ENCODE data around the gene SLF1. TPM values are rescaled to one million over a fixed set of nuclear protein-coding genes. Genes with fewer than 3 reads are reported as not detected.

The SLF1 gene
- 4.8 and 4.9 TPM in 2 replicates for total RNA-seq

GRCh38 chr5:94618493-94619328, at the start of gene SLF1, which contains the start of gene KIAA0825:
Gene SLF1, plus strand, starts transcription at chr5:94618669. Its CDS starts 10,142 bp downstream, at chr5:94628811.
Gene KIAA0825, minus strand, starts transcription at chr5:94618604. Its CDS starts 81,478 bp downstream, at chr5:94537126.

Other genes starting within 250 kb of the SLF1 start
- 2.6 and 3.5 TPM in 2 replicates for gene KIAA0825, start 65 bp upstream of the SLF1 start, total RNA-seq

Measured in vein endothelial cell (primary cell).